SU-DHL-6 (cell line): ENCODE data around the gene CHKA.

Experiments used
- H2AFZ ChIP-seq: fragments of 200-600 bp; sonication (generic); 2 replicates; pipeline ENCODE4 v1.6.1; 2014; ENCODE audit warnings: low read depth, mild to moderate bottlenecking, moderate library complexity, mixed read lengths, antibody characterized with exemption, low read length; ENCODE audit not compliant: severe bottlenecking
- H3F3A ChIP-seq: fragments of 200-600 bp; shearing (Covaris generic); 2 replicates; pipeline ENCODE4 v1.6.0; 2016; ENCODE audit warnings: antibody characterized with exemption, mild to moderate bottlenecking; ENCODE audit not compliant: insufficient read depth
- H3K27ac ChIP-seq: fragments of 200-600 bp; sonication (generic); 2 replicates; pipeline ENCODE4 v1.5.1; 2016; ENCODE audit warnings: low read depth, mild to moderate bottlenecking, low read length, moderate library complexity, mixed read lengths
- H3K27me3 ChIP-seq: fragments of 200-600 bp; sonication (generic), shearing (Covaris generic); 2 replicates; pipeline ENCODE4 v1.6.0; 2014; ENCODE audit warnings: mild to moderate bottlenecking, low read length
- H3K36me3 ChIP-seq: fragments of 200-600 bp; sonication (generic); 2 replicates; pipeline ENCODE4 v1.6.1; 2014; ENCODE audit warnings: mild to moderate bottlenecking, low read length, mixed read lengths
- H3K4me2 ChIP-seq: fragments of 300-600, 200-600 bp; shearing (Covaris generic), sonication (generic); 2 replicates; pipeline ENCODE4 v1.6.0; 2014; ENCODE audit warnings: low read length, low read depth, mild to moderate bottlenecking; ENCODE audit not compliant: poor library complexity, severe bottlenecking
- H3K4me3 ChIP-seq: fragments of 200-600 bp; sonication (generic); 2 replicates; pipeline ENCODE4 v1.5.1; 2014; ENCODE audit warnings: antibody characterized with exemption, low read length, mild to moderate bottlenecking, mixed read lengths; ENCODE audit not compliant: insufficient read depth, poor library complexity, severe bottlenecking
- H3K79me2 ChIP-seq: fragments of 200-600 bp; sonication (generic); 2 replicates; pipeline ENCODE4 v1.6.1; 2014; ENCODE audit warnings: mild to moderate bottlenecking, low read length, moderate library complexity; ENCODE audit not compliant: insufficient read depth
- H3K9ac ChIP-seq: fragments of 200-600 bp; sonication (generic); 2 replicates; pipeline ENCODE4 v1.7.0; 2014; ENCODE audit warnings: mild to moderate bottlenecking, low read length
- H3K9me2 ChIP-seq: fragments of 200-600 bp; sonication (generic); replicated peaks from 2 replicates; pipeline ENCODE4 v1.6.1; 2014; ENCODE audit warnings: low read length; ENCODE audit not compliant: insufficient read depth
- H3K9me3 ChIP-seq: fragments of 200-600 bp; sonication (generic); 2 replicates; pipeline ENCODE4 v1.6.1; 2014; ENCODE audit warnings: low read length, mixed read lengths; ENCODE audit not compliant: insufficient read depth
- H4K20me1 ChIP-seq: fragments of 200-600 bp; sonication (generic); 2 replicates; pipeline ENCODE4 v1.6.1; 2014; ENCODE audit warnings: low read depth, mild to moderate bottlenecking, antibody characterized with exemption, low read length, moderate library complexity, mixed read lengths
- CTCF ChIP-seq: fragments of 200-600 bp; sonication (generic); IDR thresholded peaks from one replicate; pipeline ENCODE4 v1.5.1; 2017; ENCODE audit warnings: antibody characterized with exemption, mild to moderate bottlenecking, low read length, moderate library complexity; ENCODE audit not compliant: insufficient read depth, poor library complexity, severe bottlenecking
- EZH2phosphoT487 ChIP-seq: fragments of 200-600 bp; sonication (generic), shearing (Covaris generic); conservative IDR thresholded peaks from 2 replicates; pipeline ENCODE4 v1.6.1; 2018; ENCODE audit warnings: mild to moderate bottlenecking, antibody characterized with exemption, low read length, moderate library complexity, mixed read lengths

CHKA gene

GRCh38 chr11:68150037-68150436 lies 28.8 kb upstream of the CHKA start:
- no peaks in the 10 kb centered on the region for H3K9me3 ChIP-seq
- H3K4me3 ChIP-seq, result no peak overlapping the region
- no peak overlapping the region for H2AFZ ChIP-seq
- H4K20me1 ChIP-seq, result no peaks in the 10 kb centered on the region
- no peaks in the 10 kb centered on the region for H3K79me2 ChIP-seq
- H3K27ac ChIP-seq, result no peak overlapping the region
- no peaks in the 10 kb centered on the region for H3K9me2 ChIP-seq
- no peak overlapping the region for H3K4me2 ChIP-seq
- H3K9ac ChIP-seq, result no peak overlapping the region
- no peaks in the 10 kb centered on the region for H3F3A ChIP-seq
- TF ChIP-seq EZH2phosphoT487, result no peak
- no peak for TF ChIP-seq CTCF
- H3K36me3 ChIP-seq, result no peaks in the 10 kb centered on the region
- H3K27me3 ChIP-seq, result no peaks in the 10 kb centered on the region

GRCh38 chr11:68149417-68149816 lies 28.2 kb upstream of the CHKA start:
- Histone ChIP-seq H4K20me1 (no peaks in the 10 kb centered on the region), H3K79me2 (no peaks in the 10 kb centered on the region), H3K36me3 (no peaks in the 10 kb centered on the region), H3K9ac (no peak overlapping the region), H2AFZ (no peak overlapping the region), H3F3A (no peaks in the 10 kb centered on the region), H3K9me2 (no peaks in the 10 kb centered on the region), H3K27me3 (no peaks in the 10 kb centered on the region), H3K4me3 (no peak overlapping the region), H3K9me3 (no peaks in the 10 kb centered on the region), H3K27ac (no peak overlapping the region), H3K4me2 (no peak overlapping the region)
- TF ChIP-seq EZH2phosphoT487 (no peak), CTCF (no peak)

- Histone ChIP-seq H3K36me3 (no peaks in the 10 kb centered on the region), H3K27me3 (no peaks in the 10 kb centered on the region), H3K9me3 (no peaks in the 10 kb centered on the region), H3K79me2 (no peaks in the 10 kb centered on the region), H3K27ac (no peak overlapping the region), H3K4me3 (no peak overlapping the region), H4K20me1 (no peaks in the 10 kb centered on the region), H3K4me2 (no peak overlapping the region), H2AFZ (no peak overlapping the region), H3K9me2 (no peaks in the 10 kb centered on the region), H3F3A (no peaks in the 10 kb centered on the region), H3K9ac (no peak overlapping the region)
- TF ChIP-seq EZH2phosphoT487, result no peak
- no peak for TF ChIP-seq CTCF
Measured at GRCh38 chr11:68148879-68149278, 27.7 kb upstream of the CHKA start.
